ENCODE results near the gene FNDC3B.
A peak's percentile ranks its signal among the peaks of the same experiment; 100 is the strongest.

The FNDC3B gene

DNA sequence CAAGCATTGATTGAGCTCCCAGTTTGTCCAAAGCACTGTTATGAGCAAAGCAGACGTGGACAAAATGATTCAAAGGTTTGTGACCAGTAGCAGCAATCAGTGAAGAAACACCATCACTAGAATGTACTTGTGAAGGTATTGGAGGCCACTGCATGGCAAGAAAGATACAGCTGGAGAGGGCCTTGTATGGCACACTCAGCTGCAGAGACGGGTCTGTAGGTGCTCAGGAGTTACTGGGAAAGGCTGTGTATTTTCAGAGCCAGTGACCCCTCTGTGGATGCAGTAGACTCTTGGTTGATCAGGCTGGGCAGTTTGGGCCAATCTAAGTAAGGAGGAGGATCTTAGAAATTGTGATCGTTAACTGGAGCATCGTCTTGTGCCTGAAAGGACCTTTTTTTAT, 288.9 kb downstream of the FNDC3B start:
- Histone ChIP-seq H3K9ac (ENCODE audit: low read depth in 1 of 2, low read length in 2 of 2) (no peak overlapping the region), H3K4me3 (ENCODE audit: low read length in 2 of 2) (no peak overlapping the region), H3K27ac (ENCODE audit: low read depth in 2 of 2, low read length in 2 of 2) (no peak overlapping the region), H3K36me3 (ENCODE audit: control insufficient read depth in 2 of 2, insufficient read depth in 2 of 2, low read length in 2 of 2) (peaks cover 46 to 63% of the 10 kb centered on the region in 2 donors), H3K27me3 (ENCODE audit: control insufficient read depth in 2 of 2, insufficient read depth in 2 of 2, low read length in 2 of 2) (no peaks in the 10 kb centered on the region), H3K4me1 (ENCODE audit: control insufficient read depth in 2 of 2, insufficient read depth in 2 of 2, low read length in 2 of 2) (peaks cover 0 to 4% of the 10 kb centered on the region in 2 donors), H3K9me3 (ENCODE audit: control insufficient read depth in 2 of 2, low read length in 2 of 2) (no peaks in the 10 kb centered on the region)

GRCh38 chr3:172329070-172329469, 289.7 kb downstream of the FNDC3B start:
- H3K4me3 ChIP-seq (ENCODE audit: low read length in 2 of 2), result no peak overlapping the region
- H3K4me1 ChIP-seq (ENCODE audit: control insufficient read depth in 2 of 2, insufficient read depth in 2 of 2, low read length in 2 of 2), result peaks cover 0 to 4% of the 10 kb centered on the region in 2 donors
- no peaks in the 10 kb centered on the region for H3K27me3 ChIP-seq (ENCODE audit: control insufficient read depth in 2 of 2, insufficient read depth in 2 of 2, low read length in 2 of 2)
- no peak overlapping the region for H3K27ac ChIP-seq (ENCODE audit: low read depth in 2 of 2, low read length in 2 of 2)
- peaks cover 52 to 62% of the 10 kb centered on the region in 2 donors for H3K36me3 ChIP-seq (ENCODE audit: control insufficient read depth in 2 of 2, insufficient read depth in 2 of 2, low read length in 2 of 2)
- no peaks in the 10 kb centered on the region for H3K9me3 ChIP-seq (ENCODE audit: control insufficient read depth in 2 of 2, low read length in 2 of 2)
- H3K9ac ChIP-seq (ENCODE audit: low read depth in 1 of 2, low read length in 2 of 2), result no peak overlapping the region

DNA sequence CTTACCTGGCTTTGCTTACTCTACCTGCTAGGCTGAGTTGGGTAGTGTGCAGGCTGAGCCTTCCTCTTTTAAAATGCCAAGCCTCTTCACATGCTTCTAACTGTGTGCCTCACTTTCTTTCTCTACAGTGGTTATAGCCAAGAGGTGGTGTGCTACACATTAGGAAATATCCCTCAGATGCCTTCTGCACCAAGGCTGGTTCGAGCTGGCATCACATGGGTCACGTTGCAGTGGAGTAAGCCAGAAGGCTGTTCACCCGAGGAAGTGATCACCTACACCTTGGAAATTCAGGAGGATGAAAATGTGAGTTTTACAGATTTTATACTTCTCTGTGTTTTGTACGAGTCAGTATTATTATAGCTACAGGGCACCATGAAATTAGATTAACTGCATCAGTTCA, 291.0 kb downstream of the FNDC3B start:
- Histone ChIP-seq H3K4me3 (ENCODE audit: low read length in 2 of 2) (no peak overlapping the region), H3K9ac (ENCODE audit: low read depth in 1 of 2, low read length in 2 of 2) (no peak overlapping the region), H3K27me3 (ENCODE audit: control insufficient read depth in 2 of 2, insufficient read depth in 2 of 2, low read length in 2 of 2) (no peaks in the 10 kb centered on the region), H3K9me3 (ENCODE audit: control insufficient read depth in 2 of 2, low read length in 2 of 2) (no peaks in the 10 kb centered on the region), H3K27ac (ENCODE audit: low read depth in 2 of 2, low read length in 2 of 2) (no peak overlapping the region), H3K36me3 (ENCODE audit: control insufficient read depth in 2 of 2, insufficient read depth in 2 of 2, low read length in 2 of 2) (peaks cover 45 to 58% of the 10 kb centered on the region in 2 donors), H3K4me1 (ENCODE audit: control insufficient read depth in 2 of 2, insufficient read depth in 2 of 2, low read length in 2 of 2) (peaks cover 0 to 4% of the 10 kb centered on the region in 2 donors)

GRCh38 chr3:172332256-172333041, 293.1 kb downstream of the FNDC3B start:
- no peaks in the 10 kb centered on the region for H3K9me3 ChIP-seq (ENCODE audit: control insufficient read depth in 2 of 2, low read length in 2 of 2)
- peaks cover 50 to 55% of the 10 kb centered on the region in 2 donors for H3K36me3 ChIP-seq (ENCODE audit: control insufficient read depth in 2 of 2, insufficient read depth in 2 of 2, low read length in 2 of 2)
- H3K9ac ChIP-seq (ENCODE audit: low read depth in 1 of 2, low read length in 2 of 2), result peak overlapping the region in 1 of 2 donors; percentile 34
- H3K4me1 ChIP-seq (ENCODE audit: control insufficient read depth in 2 of 2, insufficient read depth in 2 of 2, low read length in 2 of 2), result peaks cover 0 to 4% of the 10 kb centered on the region in 2 donors
- H3K4me3 ChIP-seq (ENCODE audit: low read length in 2 of 2), result no peak overlapping the region
- H3K27me3 ChIP-seq (ENCODE audit: control insufficient read depth in 2 of 2, insufficient read depth in 2 of 2, low read length in 2 of 2), result no peaks in the 10 kb centered on the region
- H3K27ac ChIP-seq (ENCODE audit: low read depth in 2 of 2, low read length in 2 of 2), result peak overlapping the region in 1 of 2 donors; percentile 44

- Histone ChIP-seq H3K4me3 (ENCODE audit: low read length in 2 of 2) (no peak overlapping the region), H3K9me3 (ENCODE audit: control insufficient read depth in 2 of 2, low read length in 2 of 2) (no peaks in the 10 kb centered on the region), H3K27ac (ENCODE audit: low read depth in 2 of 2, low read length in 2 of 2) (no peak overlapping the region), H3K27me3 (ENCODE audit: control insufficient read depth in 2 of 2, insufficient read depth in 2 of 2, low read length in 2 of 2) (no peaks in the 10 kb centered on the region), H3K36me3 (ENCODE audit: control insufficient read depth in 2 of 2, insufficient read depth in 2 of 2, low read length in 2 of 2) (peaks cover 48 to 56% of the 10 kb centered on the region in 2 donors), H3K9ac (ENCODE audit: low read depth in 1 of 2, low read length in 2 of 2) (peak overlapping the region in 1 of 2 donors; percentile 17), H3K4me1 (ENCODE audit: control insufficient read depth in 2 of 2, insufficient read depth in 2 of 2, low read length in 2 of 2) (peaks cover 0 to 4% of the 10 kb centered on the region in 2 donors)
Observed at GRCh38 chr3:172333042-172333377, 293.6 kb downstream of the FNDC3B start.

GRCh38 chr3:172333692-172334457, 294.5 kb downstream of the FNDC3B start:
- no peaks in the 10 kb centered on the region for H3K27me3 ChIP-seq (ENCODE audit: control insufficient read depth in 2 of 2, insufficient read depth in 2 of 2, low read length in 2 of 2)
- peaks cover 0 to 4% of the 10 kb centered on the region in 2 donors for H3K4me1 ChIP-seq (ENCODE audit: control insufficient read depth in 2 of 2, insufficient read depth in 2 of 2, low read length in 2 of 2)
- H3K36me3 ChIP-seq (ENCODE audit: control insufficient read depth in 2 of 2, insufficient read depth in 2 of 2, low read length in 2 of 2), result peaks cover 44 to 50% of the 10 kb centered on the region in 2 donors
- H3K27ac ChIP-seq (ENCODE audit: low read depth in 2 of 2, low read length in 2 of 2), result no peak overlapping the region
- H3K9ac ChIP-seq (ENCODE audit: low read depth in 1 of 2, low read length in 2 of 2), result no peak overlapping the region
- no peak overlapping the region for H3K4me3 ChIP-seq (ENCODE audit: low read length in 2 of 2)
- no peaks in the 10 kb centered on the region for H3K9me3 ChIP-seq (ENCODE audit: control insufficient read depth in 2 of 2, low read length in 2 of 2)

GRCh38 chr3:172334671-172335207, 295.4 kb downstream of the FNDC3B start:
- H3K4me3 ChIP-seq (ENCODE audit: low read length in 2 of 2), result no peak overlapping the region
- H3K36me3 ChIP-seq (ENCODE audit: control insufficient read depth in 2 of 2, insufficient read depth in 2 of 2, low read length in 2 of 2), result peaks cover 36 to 42% of the 10 kb centered on the region in 2 donors
- peaks cover 0 to 4% of the 10 kb centered on the region in 2 donors for H3K4me1 ChIP-seq (ENCODE audit: control insufficient read depth in 2 of 2, insufficient read depth in 2 of 2, low read length in 2 of 2)
- H3K9ac ChIP-seq (ENCODE audit: low read depth in 1 of 2, low read length in 2 of 2), result no peak overlapping the region
- no peaks in the 10 kb centered on the region for H3K27me3 ChIP-seq (ENCODE audit: control insufficient read depth in 2 of 2, insufficient read depth in 2 of 2, low read length in 2 of 2)
- H3K27ac ChIP-seq (ENCODE audit: low read depth in 2 of 2, low read length in 2 of 2), result no peak overlapping the region
- H3K9me3 ChIP-seq (ENCODE audit: control insufficient read depth in 2 of 2, low read length in 2 of 2), result no peaks in the 10 kb centered on the region

- Histone ChIP-seq H3K36me3 (ENCODE audit: control insufficient read depth in 2 of 2, insufficient read depth in 2 of 2, low read length in 2 of 2) (peaks cover 44 to 56% of the 10 kb centered on the region in 2 donors), H3K27me3 (ENCODE audit: control insufficient read depth in 2 of 2, insufficient read depth in 2 of 2, low read length in 2 of 2) (no peaks in the 10 kb centered on the region), H3K9ac (ENCODE audit: low read depth in 1 of 2, low read length in 2 of 2) (no peak overlapping the region), H3K4me1 (ENCODE audit: control insufficient read depth in 2 of 2, insufficient read depth in 2 of 2, low read length in 2 of 2) (no peaks in the 10 kb centered on the region), H3K27ac (ENCODE audit: low read depth in 2 of 2, low read length in 2 of 2) (no peak overlapping the region), H3K9me3 (ENCODE audit: control insufficient read depth in 2 of 2, low read length in 2 of 2) (no peaks in the 10 kb centered on the region), H3K4me3 (ENCODE audit: low read length in 2 of 2) (no peak overlapping the region)
Observed at GRCh38 chr3:172339892-172340291, 300.5 kb downstream of the FNDC3B start.

GRCh38 chr3:172340583-172340982, 301.2 kb downstream of the FNDC3B start:
- no peak overlapping the region for H3K9ac ChIP-seq (ENCODE audit: low read depth in 1 of 2, low read length in 2 of 2)
- H3K9me3 ChIP-seq (ENCODE audit: control insufficient read depth in 2 of 2, low read length in 2 of 2), result no peaks in the 10 kb centered on the region
- no peak overlapping the region for H3K27ac ChIP-seq (ENCODE audit: low read depth in 2 of 2, low read length in 2 of 2)
- H3K36me3 ChIP-seq (ENCODE audit: control insufficient read depth in 2 of 2, insufficient read depth in 2 of 2, low read length in 2 of 2), result peaks cover 51 to 59% of the 10 kb centered on the region in 2 donors
- H3K27me3 ChIP-seq (ENCODE audit: control insufficient read depth in 2 of 2, insufficient read depth in 2 of 2, low read length in 2 of 2), result no peaks in the 10 kb centered on the region
- H3K4me3 ChIP-seq (ENCODE audit: low read length in 2 of 2), result no peak overlapping the region
- H3K4me1 ChIP-seq (ENCODE audit: control insufficient read depth in 2 of 2, insufficient read depth in 2 of 2, low read length in 2 of 2), result no peaks in the 10 kb centered on the region

- Histone ChIP-seq H3K4me1 (ENCODE audit: control insufficient read depth in 2 of 2, insufficient read depth in 2 of 2, low read length in 2 of 2) (no peaks in the 10 kb centered on the region), H3K36me3 (ENCODE audit: control insufficient read depth in 2 of 2, insufficient read depth in 2 of 2, low read length in 2 of 2) (peaks cover 55 to 64% of the 10 kb centered on the region in 2 donors), H3K27ac (ENCODE audit: low read depth in 2 of 2, low read length in 2 of 2) (no peak overlapping the region), H3K9me3 (ENCODE audit: control insufficient read depth in 2 of 2, low read length in 2 of 2) (no peaks in the 10 kb centered on the region), H3K9ac (ENCODE audit: low read depth in 1 of 2, low read length in 2 of 2) (no peak overlapping the region), H3K27me3 (ENCODE audit: control insufficient read depth in 2 of 2, insufficient read depth in 2 of 2, low read length in 2 of 2) (no peaks in the 10 kb centered on the region), H3K4me3 (ENCODE audit: low read length in 2 of 2) (no peak overlapping the region)
Observed at GRCh38 chr3:172341482-172342059, 302.2 kb downstream of the FNDC3B start.
